Breast epithelium (tissue), 4 donors: ENCODE results near the gene SLC28A1. TPM values are rescaled to one million over a fixed set of nuclear protein-coding genes. Genes with fewer than 3 reads are reported as not detected.

Source experiments
- DNase-seq, 2 donors: peaks; one replicate each; pipeline ENCODE4 v3.0.0-alpha.2; 2019; ENCODE audit warnings: low spot score in 2 of 2
- H3K27ac ChIP-seq, 2 donors: fragments of 200-600 bp; sonication (generic) in 1 of 2; one replicate each; pipeline ENCODE4 v1.5.1; 2016 to 2019; ENCODE audit warnings: mild to moderate bottlenecking in 1 of 2
- H3K27me3 ChIP-seq, 2 donors: fragments of 200-600 bp; sonication (generic) in 1 of 2; one replicate each; pipeline versions ENCODE4 v1.5.1 to v1.6.0; 2017 to 2019; ENCODE audit warnings: control low read depth in 1 of 2, mild to moderate bottlenecking in 1 of 2
- H3K36me3 ChIP-seq: fragments of 200-600 bp; one replicate; pipeline ENCODE4 v1.5.1; 2019
- H3K4me1 ChIP-seq, 2 donors: fragments of 200-600 bp; sonication (generic); one replicate each; pipeline ENCODE4 v1.5.1; 2016 to 2019; ENCODE audit warnings: control low read depth in 1 of 2
- H3K4me3 ChIP-seq, 3 donors: fragments of 200-600 bp; sonication (generic); 1 replicate in 2 of 3; 2 replicates in 1 of 3; pipeline ENCODE4 v1.5.1; 2016 to 2019; ENCODE audit warnings: mild to moderate bottlenecking in 3 of 3, moderate library complexity in 2 of 3
- H3K9me3 ChIP-seq, 2 donors: fragments of 200-600 bp; sonication (generic) in 1 of 2; one replicate each; pipeline ENCODE4 v1.5.1; 2016 to 2019; ENCODE audit warnings: control low read depth in 1 of 2
- POLR2A ChIP-seq: fragments of 450-650 bp; IDR thresholded peaks from one replicate; pipeline ENCODE4 v1.6.1; 2016; ENCODE audit warnings: antibody characterized with exemption, mild to moderate bottlenecking, moderate library complexity
- POLR2AphosphoS5 ChIP-seq, 3 donors: sonication (generic); formaldehyde crosslinking; IDR thresholded peaks; one replicate each; pipeline ENCODE4 v1.6.1; 2017; ENCODE audit warnings: antibody characterized with exemption in 3 of 3
- intact Hi-C: fragments of 100-400 bp; cut with DNase I; formaldehyde crosslinking; loops from one replicate; pipeline ENCODE4 v1.15.1; 2023; ENCODE audit warnings: low total_unique reads
- total RNA-seq, 3 donors: library from RNA; depleted of rRNA; stranded (reverse); fragments of >200 nt; gene quantifications; one replicate each; pipeline ENCODE4 v1.1.0, GENCODE V29; 2016
- TF ChIP-seq, protein P1 (sequence below), 3 donors: fragments of 450-650 bp; IDR thresholded peaks; one replicate each; pipeline ENCODE4 v1.5.1; 2016 to 2017; ENCODE audit warnings: antibody characterized with exemption in 3 of 3, mild to moderate bottlenecking in 3 of 3, moderate library complexity in 3 of 3

The SLC28A1 gene
- total RNA-seq, 3 donors from 2014 or later = 0.59 TPM; not detected in 2

DNA sequence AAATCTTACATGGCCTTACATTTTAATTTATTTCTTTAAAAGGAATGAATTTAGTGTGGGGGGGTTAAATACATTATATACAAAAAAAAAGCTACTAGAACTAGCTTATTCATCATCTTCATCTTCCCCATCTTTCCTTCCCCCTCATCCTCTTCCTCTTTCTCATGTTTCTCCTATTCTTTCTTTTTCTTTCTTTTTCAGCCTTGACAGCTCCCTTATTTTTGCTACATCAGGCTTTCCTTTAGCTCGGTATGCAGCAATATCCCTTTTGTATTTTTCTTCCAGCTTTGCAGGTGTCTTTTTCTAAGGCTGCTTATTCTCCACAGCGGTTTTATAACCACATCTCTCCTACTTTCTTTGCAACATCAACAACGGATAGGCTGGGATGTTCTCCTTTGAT, 55.9 kb downstream of the SLC28A1 start:
- no peaks in the 10 kb centered on the region for H3K36me3 ChIP-seq
- no peak for TF ChIP-seq POLR2A
- TF ChIP-seq, protein P1, sequence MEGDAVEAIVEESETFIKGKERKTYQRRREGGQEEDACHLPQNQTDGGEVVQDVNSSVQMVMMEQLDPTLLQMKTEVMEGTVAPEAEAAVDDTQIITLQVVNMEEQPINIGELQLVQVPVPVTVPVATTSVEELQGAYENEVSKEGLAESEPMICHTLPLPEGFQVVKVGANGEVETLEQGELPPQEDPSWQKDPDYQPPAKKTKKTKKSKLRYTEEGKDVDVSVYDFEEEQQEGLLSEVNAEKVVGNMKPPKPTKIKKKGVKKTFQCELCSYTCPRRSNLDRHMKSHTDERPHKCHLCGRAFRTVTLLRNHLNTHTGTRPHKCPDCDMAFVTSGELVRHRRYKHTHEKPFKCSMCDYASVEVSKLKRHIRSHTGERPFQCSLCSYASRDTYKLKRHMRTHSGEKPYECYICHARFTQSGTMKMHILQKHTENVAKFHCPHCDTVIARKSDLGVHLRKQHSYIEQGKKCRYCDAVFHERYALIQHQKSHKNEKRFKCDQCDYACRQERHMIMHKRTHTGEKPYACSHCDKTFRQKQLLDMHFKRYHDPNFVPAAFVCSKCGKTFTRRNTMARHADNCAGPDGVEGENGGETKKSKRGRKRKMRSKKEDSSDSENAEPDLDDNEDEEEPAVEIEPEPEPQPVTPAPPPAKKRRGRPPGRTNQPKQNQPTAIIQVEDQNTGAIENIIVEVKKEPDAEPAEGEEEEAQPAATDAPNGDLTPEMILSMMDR (IDR thresholded peaks at IDR 0.05) = no peak
- no peak for TF ChIP-seq POLR2AphosphoS5 (IDR thresholded peaks at IDR 0.05)
- no peak for DNase-seq
- no peak overlapping the region for H3K4me3 ChIP-seq
- no peaks in the 10 kb centered on the region for H3K4me1 ChIP-seq
- no peaks in the 10 kb centered on the region for H3K27me3 ChIP-seq
- no peak overlapping the region for H3K27ac ChIP-seq
- no peaks in the 10 kb centered on the region for H3K9me3 ChIP-seq
- intact Hi-C loops = no loop called here

GRCh38 chr15:84942456-84942855, 58.0 kb downstream of the SLC28A1 start:
- H3K4me1 ChIP-seq = no peaks in the 10 kb centered on the region
- no peak for DNase-seq
- intact Hi-C loops = no loop called here
- no peak overlapping the region for H3K27ac ChIP-seq
- no peaks in the 10 kb centered on the region for H3K36me3 ChIP-seq
- H3K9me3 ChIP-seq = no peaks in the 10 kb centered on the region
- no peaks in the 10 kb centered on the region for H3K27me3 ChIP-seq
- no peak overlapping the region for H3K4me3 ChIP-seq
- TF ChIP-seq POLR2AphosphoS5 (IDR thresholded peaks at IDR 0.05) = no peak
- TF ChIP-seq, protein P1 (IDR thresholded peaks at IDR 0.05) = no peak
- no peak for TF ChIP-seq POLR2A

GRCh38 chr15:84944311-84944710, 59.8 kb downstream of the SLC28A1 start:
- Histone ChIP-seq H3K27me3 (no peaks in the 10 kb centered on the region), H3K27ac (no peak overlapping the region), H3K9me3 (no peaks in the 10 kb centered on the region), H3K4me3 (no peak overlapping the region), H3K4me1 (no peaks in the 10 kb centered on the region), H3K36me3 (no peaks in the 10 kb centered on the region)
- DNase-seq = no peak
- TF ChIP-seq POLR2AphosphoS5 (IDR thresholded peaks at IDR 0.05) (no peak), POLR2A (no peak)
- TF ChIP-seq, protein P1 (IDR thresholded peaks at IDR 0.05) = no peak
- intact Hi-C loops = no loop called here

DNA sequence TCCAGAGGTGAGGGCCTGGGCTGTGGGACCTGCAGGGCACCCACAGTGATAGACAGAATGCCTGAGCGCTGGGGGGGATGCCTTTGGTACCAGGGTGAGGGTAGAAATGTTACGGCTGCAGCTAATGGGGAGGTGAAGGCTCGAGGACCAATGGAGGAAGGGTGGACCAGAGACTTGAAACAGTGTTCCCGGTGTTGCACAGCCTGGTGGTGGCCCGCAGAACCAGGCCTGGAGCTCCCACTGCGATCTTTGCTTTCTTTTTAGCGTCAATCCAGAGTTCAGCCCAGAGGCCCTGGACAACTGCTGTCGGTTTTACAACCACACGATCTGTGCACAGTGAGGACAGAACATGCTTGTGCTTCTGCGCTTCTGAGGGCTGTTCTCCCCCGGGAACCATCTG, 60.4 kb downstream of the SLC28A1 start:
- no peak for DNase-seq
- intact Hi-C loops = no loop called here

DNA sequence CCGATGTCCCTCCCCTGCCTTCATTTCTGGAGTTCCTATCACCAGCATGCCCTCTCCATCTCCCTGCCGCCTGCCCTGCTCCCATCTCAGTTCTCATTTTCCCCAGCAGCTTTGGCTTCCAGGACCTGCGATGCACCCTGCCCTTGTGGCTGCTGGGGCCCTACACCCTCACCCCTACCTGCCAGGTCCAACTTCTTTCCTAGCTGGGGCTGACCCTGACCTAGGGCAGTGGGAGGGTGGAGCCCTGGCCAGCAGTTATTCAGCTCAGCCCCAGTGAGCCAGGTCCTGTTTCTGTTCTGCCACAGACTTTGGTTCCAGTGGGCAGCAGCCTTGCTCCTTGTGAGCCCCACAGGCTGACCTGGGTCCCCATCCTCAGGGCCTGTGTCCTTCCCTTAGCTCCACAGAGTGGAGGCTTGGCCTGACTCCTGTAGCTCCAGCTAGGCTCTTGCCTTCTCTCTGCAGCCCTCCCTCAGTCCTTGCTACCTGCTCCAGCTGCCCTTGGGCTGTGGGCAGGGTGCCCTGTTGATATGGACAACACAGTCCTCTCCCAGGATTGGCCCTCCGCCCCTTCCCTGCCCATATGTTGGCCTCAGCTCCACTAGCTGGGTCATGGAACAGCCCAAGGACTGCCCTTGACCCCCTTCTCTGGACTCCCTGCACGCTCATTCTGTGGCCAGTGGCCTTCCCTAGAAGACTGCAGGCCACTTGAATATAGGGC, 62.5 kb downstream of the SLC28A1 start:
- H3K36me3 ChIP-seq = no peaks in the 10 kb centered on the region
- DNase-seq = no peak
- no peaks in the 10 kb centered on the region for H3K4me1 ChIP-seq
- H3K4me3 ChIP-seq = no peak overlapping the region
- H3K27me3 ChIP-seq = no peaks in the 10 kb centered on the region
- no peak for TF ChIP-seq POLR2A
- TF ChIP-seq, protein P1 (IDR thresholded peaks at IDR 0.05) = no peak
- no peak for TF ChIP-seq POLR2AphosphoS5 (IDR thresholded peaks at IDR 0.05)
- H3K9me3 ChIP-seq = no peaks in the 10 kb centered on the region
- intact Hi-C loops = no loop called here
- no peak overlapping the region for H3K27ac ChIP-seq

More for the DNA sequence above, 60.4 kb downstream of the SLC28A1 start:
- H3K4me1 ChIP-seq = no peaks in the 10 kb centered on the region
- no peak overlapping the region for H3K4me3 ChIP-seq
- H3K27ac ChIP-seq = no peak overlapping the region
- no peaks in the 10 kb centered on the region for H3K36me3 ChIP-seq
- no peaks in the 10 kb centered on the region for H3K27me3 ChIP-seq
- no peak for TF ChIP-seq POLR2A
- H3K9me3 ChIP-seq = no peaks in the 10 kb centered on the region
